ENCODE data around the gene SOHLH2.

DNA sequence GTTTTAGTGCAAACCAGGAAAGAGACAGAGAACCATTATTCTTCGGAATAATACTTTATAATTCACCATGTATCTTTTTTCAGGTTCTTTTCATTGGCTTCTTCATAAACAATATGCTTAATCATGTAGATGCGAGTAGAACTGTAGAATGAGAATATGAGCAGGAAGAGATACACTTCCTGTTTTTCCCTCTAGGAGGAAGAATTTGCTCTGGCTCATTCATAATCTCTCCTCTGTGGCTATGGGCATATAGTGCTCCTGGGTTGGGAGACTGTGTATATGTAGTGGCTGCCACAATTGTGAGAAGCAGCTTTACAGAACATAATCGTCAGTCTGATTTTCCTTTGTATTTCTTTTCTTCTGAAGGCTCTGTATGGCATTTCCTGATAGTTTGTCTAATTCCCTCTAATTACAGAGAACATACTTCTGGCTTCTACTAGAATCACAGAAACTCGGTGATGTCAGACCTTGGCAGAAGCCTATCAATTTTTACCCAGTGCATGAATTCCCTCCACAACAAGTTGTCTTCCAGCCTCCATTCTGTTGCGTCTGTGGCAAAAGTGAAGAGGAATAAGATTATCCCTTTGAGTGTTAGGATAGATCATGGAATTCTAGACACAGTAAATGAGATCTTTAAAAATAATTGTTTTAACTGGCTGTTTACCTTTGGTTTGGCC, 80.3 kb downstream of the SOHLH2 start:
- no peak for TF ChIP-seq EZH2 (IDR thresholded peaks at IDR 0.05; ENCODE audit: low read depth)
- TF ChIP-seq, protein P1, sequence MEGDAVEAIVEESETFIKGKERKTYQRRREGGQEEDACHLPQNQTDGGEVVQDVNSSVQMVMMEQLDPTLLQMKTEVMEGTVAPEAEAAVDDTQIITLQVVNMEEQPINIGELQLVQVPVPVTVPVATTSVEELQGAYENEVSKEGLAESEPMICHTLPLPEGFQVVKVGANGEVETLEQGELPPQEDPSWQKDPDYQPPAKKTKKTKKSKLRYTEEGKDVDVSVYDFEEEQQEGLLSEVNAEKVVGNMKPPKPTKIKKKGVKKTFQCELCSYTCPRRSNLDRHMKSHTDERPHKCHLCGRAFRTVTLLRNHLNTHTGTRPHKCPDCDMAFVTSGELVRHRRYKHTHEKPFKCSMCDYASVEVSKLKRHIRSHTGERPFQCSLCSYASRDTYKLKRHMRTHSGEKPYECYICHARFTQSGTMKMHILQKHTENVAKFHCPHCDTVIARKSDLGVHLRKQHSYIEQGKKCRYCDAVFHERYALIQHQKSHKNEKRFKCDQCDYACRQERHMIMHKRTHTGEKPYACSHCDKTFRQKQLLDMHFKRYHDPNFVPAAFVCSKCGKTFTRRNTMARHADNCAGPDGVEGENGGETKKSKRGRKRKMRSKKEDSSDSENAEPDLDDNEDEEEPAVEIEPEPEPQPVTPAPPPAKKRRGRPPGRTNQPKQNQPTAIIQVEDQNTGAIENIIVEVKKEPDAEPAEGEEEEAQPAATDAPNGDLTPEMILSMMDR (conservative IDR thresholded peaks at IDR 0.05), result no peak

Data from PC-9 (cell line).